ENCODE measurements around the gene ENTPD6.
A peak's percentile ranks its signal among the peaks of the same experiment; 100 is the strongest.

Gene ENTPD6

DNA sequence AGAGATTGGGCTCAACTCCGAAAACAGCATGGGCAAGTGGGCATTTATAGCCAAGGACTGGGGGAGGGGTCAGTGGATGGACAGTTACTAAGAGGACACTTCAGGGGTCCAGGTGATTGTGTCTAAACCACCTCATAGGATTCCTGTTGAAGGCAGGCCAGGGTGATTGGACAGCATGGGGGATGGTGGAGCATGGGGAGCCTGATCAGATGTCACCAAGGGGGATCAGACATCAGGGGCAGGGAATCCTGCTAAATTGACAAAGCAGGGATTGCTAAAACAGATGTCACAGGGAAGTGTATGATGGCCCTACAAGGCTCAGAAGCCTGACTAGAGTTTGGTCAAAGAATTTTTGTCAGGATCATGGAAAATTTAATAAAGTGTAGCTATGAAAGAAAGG lies 49.9 kb downstream of the ENTPD6 start:
- no peak for DNase-seq

DNA sequence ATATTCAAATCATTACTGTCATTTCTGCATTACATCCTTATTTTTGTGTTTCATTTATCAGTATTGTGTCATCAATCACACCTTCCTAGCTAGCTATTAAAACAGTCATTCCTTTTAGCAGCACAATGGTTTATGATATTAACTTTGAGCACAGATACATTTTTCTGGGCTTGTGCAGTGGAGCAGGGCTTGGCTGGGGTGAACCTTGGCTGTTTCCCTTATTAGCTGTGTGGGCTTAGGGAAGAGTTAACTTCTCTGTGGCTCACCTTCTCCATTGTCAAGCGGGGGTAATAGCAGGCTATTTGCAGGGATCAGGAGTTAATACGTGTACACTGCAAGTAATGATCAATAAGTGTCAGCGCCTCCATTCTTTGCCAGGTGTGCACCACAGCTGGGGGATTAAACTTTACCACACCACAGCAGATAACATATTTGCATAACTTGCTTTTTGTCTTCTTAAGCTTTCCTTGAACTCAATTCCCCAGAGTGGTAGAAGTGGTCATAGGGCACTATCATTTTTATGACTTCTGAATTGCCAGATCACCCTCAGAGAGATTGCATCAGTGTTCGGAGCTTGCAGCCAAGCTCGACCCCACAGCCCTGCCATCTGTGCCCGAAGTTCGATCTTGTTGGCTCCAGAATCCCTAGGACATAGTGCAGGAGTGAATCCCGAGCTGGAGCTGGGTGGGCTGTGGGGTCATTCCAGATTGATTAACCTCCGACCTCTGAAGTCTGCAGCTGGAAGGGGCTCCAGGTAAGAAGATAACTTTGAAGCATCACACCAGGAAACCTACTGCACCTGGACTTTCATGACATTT lies 50.9 kb downstream of the ENTPD6 start:
- DNase-seq, result no peak

DNA sequence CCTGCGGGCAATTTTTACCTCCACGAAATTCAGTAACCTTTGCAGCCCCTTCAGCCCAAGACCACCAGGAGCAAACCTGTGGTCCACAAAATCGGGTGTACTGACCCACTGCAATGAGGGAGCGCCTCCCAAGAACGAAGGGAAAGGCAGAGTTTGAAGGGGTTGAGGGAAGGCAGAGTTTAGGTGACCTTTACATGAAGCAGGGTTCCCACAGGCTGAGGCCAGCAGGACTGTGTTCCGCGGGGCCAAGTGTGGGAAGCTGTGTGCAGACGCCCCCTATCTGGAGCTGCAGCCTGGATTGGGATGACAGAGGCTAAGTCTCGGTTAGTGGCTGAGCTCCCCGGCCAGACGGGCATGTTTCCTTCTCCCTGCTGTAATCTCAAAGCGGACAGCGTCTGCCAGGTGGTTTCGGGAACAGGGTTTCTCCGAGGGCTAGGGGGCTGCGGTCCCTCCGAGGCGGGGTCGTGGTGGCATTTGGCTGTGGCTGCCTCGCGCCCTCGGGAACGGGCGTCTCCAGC lies 51.5 kb downstream of the ENTPD6 start:
- DNase-seq, result peak; percentile 5

DNA sequence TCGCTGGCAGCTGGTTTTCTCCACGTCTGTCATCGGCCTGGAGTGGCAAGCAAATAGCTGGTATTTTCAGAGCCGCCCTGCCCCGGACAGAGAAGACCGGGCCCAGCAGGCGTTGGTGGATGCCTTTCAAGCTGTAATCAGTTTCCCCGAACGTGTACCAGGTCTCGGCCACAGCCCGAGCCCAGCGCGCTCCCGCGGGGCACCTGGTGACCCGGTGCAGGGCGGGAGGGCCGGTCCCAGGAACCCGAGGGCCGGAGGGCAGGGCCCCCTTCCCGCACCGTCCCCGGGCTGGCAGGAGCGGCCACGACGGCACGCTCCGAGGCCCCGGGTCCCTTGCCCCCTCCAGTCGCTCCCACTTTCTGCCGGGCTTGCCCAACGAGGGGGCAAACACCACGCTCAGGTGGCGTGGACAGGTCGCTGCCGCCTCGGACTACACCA lies 52.0 kb downstream of the ENTPD6 start:
- DNase-seq, result no peak

GRCh38 chr20:25247956-25248785 lies 52.7 kb downstream of the ENTPD6 start, which contains the start of gene PYGB:
Gene PYGB, plus strand, starts transcription at chr20:25248085. Its CDS starts 94 bp downstream, at chr20:25248179.
- DNase-seq, result peak; percentile 68

DNA sequence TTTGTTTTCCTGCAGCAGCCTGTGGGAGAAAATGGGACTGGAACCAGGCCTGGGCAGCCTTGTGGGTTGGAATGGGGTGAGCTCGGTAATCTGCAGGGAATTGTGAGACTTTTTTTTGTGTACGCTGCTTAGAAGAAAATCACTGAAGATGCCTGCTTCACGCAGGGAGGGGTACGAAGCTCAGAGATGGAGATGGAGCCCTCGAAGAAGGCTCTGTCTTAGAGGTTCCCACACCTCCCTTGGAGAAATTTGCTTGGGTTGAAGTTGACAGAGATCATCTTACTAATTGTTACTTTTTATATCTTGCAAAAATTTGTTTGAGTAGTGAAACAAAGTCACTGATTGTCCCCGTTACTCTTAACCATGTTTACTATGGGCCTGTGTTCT lies 53.3 kb downstream of the ENTPD6 start:
- no peak for DNase-seq

DNA sequence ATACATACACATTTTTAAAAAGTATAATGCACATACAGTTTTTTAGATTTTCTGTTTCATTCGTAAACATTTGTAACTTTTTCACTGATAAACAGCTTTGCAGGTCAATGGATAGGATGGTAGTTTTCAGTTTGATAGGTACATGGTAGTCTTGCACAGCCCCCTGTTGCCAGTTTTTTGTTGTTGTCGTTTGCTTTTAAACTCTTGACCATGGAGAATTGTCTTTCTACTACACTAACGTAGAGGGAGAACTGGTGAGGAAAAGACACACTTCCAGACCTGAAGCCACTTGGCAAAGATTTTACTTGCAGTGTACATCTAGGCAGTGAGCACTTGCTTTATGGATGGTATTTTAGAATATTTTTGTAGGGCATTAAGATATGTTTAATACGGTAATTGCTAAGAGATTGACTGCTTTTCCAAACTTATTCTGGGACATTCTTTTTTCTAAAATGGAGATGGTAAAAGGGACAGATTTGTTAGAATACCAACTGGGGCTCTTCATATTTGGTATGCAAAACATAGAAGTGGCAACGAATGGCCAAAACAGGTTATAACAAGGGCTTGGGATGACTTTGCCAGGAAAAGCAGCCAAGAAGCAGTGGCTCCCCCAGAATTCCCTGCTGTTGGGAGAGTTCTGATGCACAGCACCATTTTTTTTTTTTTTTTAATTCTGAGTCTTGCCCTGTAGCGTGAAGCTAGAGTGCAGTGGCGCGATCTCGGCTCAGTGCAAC lies 53.9 kb downstream of the ENTPD6 start:
- no peak for DNase-seq

DNA sequence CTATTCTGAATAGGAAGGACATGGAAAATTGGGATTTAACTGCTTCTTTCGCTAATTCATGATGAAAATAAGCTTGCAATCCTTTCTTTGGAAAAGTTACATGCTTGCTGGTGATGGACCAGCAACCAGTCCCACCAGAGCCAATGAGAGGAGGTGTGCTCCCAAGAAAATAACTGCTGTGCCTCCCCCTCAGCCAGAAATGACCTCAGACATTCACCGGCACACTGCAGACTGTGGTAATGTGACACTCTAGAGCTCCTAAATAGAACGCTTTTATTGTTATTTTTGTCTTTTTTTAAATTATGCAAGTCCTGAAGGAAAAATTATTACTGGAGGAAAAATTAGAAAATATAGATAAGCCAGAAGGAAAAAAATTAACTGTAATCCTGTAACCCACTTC lies 55.0 kb downstream of the ENTPD6 start:
- no peak for DNase-seq

DNA sequence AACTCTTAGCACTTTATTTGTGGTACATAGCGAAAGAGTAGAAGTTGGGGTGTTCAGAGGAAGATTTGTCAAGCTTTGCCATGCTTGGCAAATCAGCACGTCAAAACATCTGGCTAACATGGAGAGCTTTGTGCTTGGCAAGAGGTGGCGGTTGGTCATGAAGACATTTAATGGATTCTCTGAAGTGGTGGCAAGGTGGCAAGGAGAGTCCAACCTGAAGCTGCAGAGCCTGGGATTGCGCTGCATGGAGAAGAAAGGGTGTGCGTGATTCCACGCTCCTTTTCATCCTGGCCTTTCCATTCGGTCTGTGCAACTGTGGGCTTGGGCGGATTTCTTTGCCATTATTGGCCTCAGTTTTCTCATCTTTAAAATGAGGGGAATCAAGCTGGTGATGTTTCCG lies 55.5 kb downstream of the ENTPD6 start:
- no peak for DNase-seq

GRCh38 chr20:25251558-25251957 lies 56.0 kb downstream of the ENTPD6 start:
- no peak for DNase-seq

- no peak for DNase-seq
Measured at GRCh38 chr20:25252230-25252651, 56.7 kb downstream of the ENTPD6 start.

DNA sequence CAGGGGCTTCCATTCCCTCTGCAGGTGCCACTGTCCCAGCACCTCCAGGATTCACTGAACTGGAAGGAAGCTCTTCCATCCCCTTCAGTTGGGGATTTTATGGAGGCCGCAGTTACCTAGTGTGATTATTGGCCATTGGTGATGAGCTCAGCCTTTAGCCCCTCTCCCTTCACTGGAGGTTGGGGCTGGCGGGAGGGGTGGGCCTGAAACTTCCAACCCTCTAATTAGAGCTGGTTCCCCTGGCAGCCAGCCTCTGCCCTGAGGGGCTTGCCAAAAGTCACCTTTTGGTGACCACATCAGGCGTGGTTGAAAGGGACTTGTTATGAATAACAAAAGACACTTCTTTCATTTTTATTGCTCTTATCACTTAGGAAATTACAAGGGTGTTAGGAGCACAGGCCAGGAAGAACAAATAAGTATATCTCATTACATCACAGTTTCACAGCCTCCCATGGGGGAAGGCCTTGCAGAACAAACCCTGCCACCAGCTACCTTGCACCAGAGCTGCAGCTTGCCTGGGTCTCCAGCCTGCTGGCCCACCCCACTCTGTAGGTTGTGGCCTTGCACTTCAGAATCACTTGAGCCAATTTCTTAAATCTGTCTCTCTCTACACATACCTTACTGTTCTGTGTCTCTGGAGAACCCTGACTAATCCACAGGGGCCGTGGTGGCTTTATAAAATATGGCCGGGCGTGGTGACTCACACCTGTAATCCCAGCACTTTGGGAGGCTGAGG lies 57.3 kb downstream of the ENTPD6 start:
- no peak for DNase-seq

DNA sequence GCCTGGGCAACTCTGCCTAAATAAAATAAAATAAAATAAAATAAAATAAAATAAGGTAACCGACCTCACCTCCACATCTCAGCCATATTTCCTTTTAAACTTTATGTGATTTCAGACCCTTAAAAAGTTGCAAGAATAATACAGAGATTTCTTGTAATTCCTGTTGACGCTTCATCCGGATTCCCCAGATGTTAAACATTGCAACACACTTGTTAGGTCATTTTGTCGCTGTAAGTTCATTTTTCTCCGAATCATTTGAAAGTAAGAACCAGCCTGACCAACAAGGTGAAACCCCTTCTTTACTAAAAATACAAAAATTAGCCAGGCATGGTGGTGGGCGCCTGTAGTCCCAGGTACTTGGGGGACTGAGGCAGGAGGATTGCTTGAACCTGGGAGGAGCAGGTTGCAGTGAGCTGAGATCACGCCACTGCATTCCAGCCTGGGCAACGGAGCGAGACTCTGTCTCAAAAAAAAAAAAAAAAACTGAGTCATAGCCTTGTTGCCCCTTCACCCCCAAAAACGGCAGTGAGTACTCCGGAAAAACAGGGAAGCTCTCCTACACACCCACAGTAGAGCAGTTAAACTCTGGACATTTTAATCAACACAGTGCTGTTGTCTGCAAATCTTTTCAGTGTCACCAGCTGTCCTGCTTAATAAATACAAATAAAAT lies 58.2 kb downstream of the ENTPD6 start:
- DNase-seq, result no peak

DNA sequence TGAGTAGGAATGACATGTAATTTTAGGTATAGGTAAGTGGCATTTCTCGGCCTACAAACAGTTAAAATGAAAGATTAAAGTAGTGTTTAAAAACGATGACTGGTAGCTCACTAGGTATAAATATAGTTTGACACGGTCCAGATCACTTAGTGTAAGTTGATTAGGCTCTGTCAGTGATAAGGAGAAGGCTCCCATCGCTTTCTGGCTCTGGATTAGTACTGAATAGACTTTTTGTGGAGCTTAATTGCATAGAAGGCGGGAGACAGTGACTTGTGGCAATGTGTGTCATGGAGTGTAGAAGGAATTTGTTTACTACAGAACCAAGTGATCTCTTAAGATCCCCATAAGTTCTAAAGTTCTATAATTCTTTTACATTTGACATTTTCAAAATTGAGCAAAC lies 59.1 kb downstream of the ENTPD6 start:
- no peak for DNase-seq

DNA sequence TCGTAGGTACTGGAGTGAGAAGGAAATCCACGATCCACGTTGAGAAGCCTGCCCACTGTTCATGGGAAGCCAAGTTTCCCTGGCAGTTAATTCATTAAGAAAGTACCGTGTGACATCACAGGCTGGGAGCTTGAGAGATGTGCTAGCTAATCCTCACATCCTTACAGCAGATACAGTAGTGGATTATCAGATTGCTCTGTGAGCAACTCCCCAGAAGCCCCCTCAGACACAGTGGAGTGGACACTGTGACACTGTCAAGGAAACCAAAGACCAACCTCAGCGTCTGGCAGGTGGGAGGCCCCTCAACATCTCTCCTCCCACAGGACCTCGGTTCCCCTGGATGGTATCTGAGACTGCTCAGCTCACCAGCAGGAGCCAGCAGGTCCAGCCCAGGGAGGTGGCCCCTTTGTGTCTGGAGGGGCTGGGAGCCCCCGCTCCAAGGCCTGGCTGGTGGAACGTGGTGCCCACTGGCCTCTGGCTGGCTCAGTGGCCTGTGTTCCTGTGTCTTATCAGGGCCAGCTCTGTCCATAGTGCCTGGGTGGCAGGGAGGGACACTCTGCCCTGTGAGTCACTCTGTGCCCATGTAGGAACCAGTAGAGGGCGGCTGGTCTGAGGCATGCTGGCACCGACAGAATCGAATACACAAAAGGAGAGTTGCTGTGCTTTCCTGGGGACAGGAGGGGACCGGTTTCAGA lies 59.6 kb downstream of the ENTPD6 start:
- DNase-seq, result no peak

- DNase-seq, result no peak
Measured at GRCh38 chr20:25256226-25256859, 60.8 kb downstream of the ENTPD6 start.

GRCh38 chr20:25257130-25257529 lies 61.6 kb downstream of the ENTPD6 start:
- no peak for DNase-seq

- no peak for DNase-seq
Measured at GRCh38 chr20:25257756-25258475, 62.4 kb downstream of the ENTPD6 start.

GRCh38 chr20:25258476-25258805 lies 62.9 kb downstream of the ENTPD6 start:
- DNase-seq, result no peak

- DNase-seq, result no peak
Measured at GRCh38 chr20:25258828-25259227, 63.3 kb downstream of the ENTPD6 start.

Measured in central memory CD4-positive, alpha-beta T cell (primary cell).